ENCODE results near the gene CATSPERE. TPM values are rescaled to one million over a fixed set of nuclear protein-coding genes. Genes with fewer than 3 reads are reported as not detected.

CATSPERE gene
- total and polyA plus RNA-seq, 2 of the 8 experiments (the other 6 are each of a cell fraction or from before 2014, with no cell fraction given): 0.05 to 0.45 TPM

DNA sequence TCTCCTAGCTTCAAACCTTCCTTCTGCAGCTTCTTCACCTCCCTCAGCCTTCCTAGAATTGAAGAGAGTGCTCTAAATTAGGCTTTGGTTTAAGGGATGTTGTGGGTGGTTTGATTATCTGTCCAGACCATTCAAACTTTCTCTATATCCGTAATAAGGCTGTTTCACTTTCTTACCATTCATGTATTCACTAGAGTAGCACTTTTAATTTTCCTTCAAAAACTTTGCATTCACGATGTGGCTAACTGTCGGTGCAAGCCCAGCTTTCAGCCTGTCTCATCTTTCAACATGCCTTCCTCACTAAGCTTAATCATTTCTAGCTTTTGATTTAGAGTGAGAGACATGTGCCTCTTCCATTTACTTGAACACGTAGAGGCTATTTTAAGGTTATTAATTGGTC lies 165.6 kb downstream of the CATSPERE start:
- FAIRE-seq: no peak
- Histone ChIP-seq H2BK120ac (replicated peaks; ENCODE audit: low read depth, low read length) (no peak overlapping the region), H3K27ac (ENCODE audit: low read depth, low read length) (no peak overlapping the region), H3K23ac (ENCODE audit: insufficient read length) (no peak overlapping the region), H3K56ac (replicated peaks; ENCODE audit: insufficient read length, low read depth, low read length) (no peak overlapping the region), H4K5ac (ENCODE audit: insufficient read length, low read depth, low read length) (no peak overlapping the region), H3K27me3 (replicated peaks in 1 of 4; ENCODE audit: control insufficient read depth in 3 of 4, extremely low read depth in 1 of 4, insufficient read depth in 3 of 4, low read length in 3 of 4) (no peaks in the 10 kb centered on the region), H4K91ac (replicated peaks; ENCODE audit: insufficient read length, low read length) (no peak overlapping the region), H2AFZ (ENCODE audit: low read length) (no peak overlapping the region), H3K4me2 (ENCODE audit: insufficient read depth in 1 of 2, low read depth in 2 of 2, low read length in 2 of 2) (no peak overlapping the region), H2BK5ac (ENCODE audit: low read depth, low read length) (no peak overlapping the region), H3K4ac (replicated peaks; ENCODE audit: insufficient read length, low read depth, low read length) (no peak overlapping the region), H2BK12ac (ENCODE audit: low read depth, low read length) (no peak overlapping the region), H3K18ac (ENCODE audit: extremely low read depth, low read length) (no peak overlapping the region), H3K36me3 (ENCODE audit: control insufficient read depth in 2 of 4, insufficient read depth in 4 of 4, low read length in 3 of 4) (no peaks in the 10 kb centered on the region; a peak in 1 of 8 replicates), H2AK5ac (ENCODE audit: low read depth, low read length) (no peak overlapping the region), H3K14ac (ENCODE audit: insufficient read length) (no peak overlapping the region), H3K9ac (replicated peaks in 1 of 4; ENCODE audit: extremely low read depth in 1 of 4, low read depth in 3 of 4, low read length in 3 of 4) (no peak overlapping the region), H3K9me3 (ENCODE audit: insufficient read depth in 2 of 2, low read depth in 1 of 2, low read length in 1 of 2) (no peaks in the 10 kb centered on the region), H3K23me2 (ENCODE audit: low read depth, low read length) (no peaks in the 10 kb centered on the region), H3K79me1 (ENCODE audit: low read depth, low read length) (no peaks in the 10 kb centered on the region), H2BK15ac (ENCODE audit: low read length) (no peak overlapping the region), H3K4me3 (ENCODE audit: extremely low read depth in 1 of 4, insufficient read depth in 2 of 4, low read depth in 3 of 4, low read length in 4 of 4) (no peak overlapping the region), H2BK20ac (ENCODE audit: low read length) (no peak overlapping the region), H4K8ac (ENCODE audit: extremely low read depth, insufficient read depth, low read length) (no peak overlapping the region), H4K20me1 (replicated peaks in 1 of 2; ENCODE audit: control insufficient read depth in 1 of 2, insufficient read depth in 2 of 2, low read length in 2 of 2) (no peaks in the 10 kb centered on the region), H3K4me1 (replicated peaks in 1 of 4; ENCODE audit: control insufficient read depth in 3 of 4, insufficient read depth in 4 of 4, low read length in 3 of 4) (no peaks in the 10 kb centered on the region), H3K79me2 (ENCODE audit: control insufficient read depth in 1 of 2, insufficient read depth in 2 of 2, low read length in 2 of 2) (no peaks in the 10 kb centered on the region)
- 97% methylated on average over 4 of the region's 4 CpGs; no CpG with 5 or more reads in 1 of the 2 experiments for WGBS, 2 experiments (ENCODE audit: extremely low coverage in 1 of 2, insufficient coverage in 1 of 2, insufficient read length in 1 of 2, insufficient replicate concordance in 2 of 2, low coverage in 1 of 2, low lambda C conversion rate in 2 of 2, missing lambda C conversion rate in 1 of 2)
- CTCF ChIA-PET (ENCODE audit: partially characterized antibody): interaction anchor here (0.6 to 2.3 kb wide), 3 partner anchors 11 to 725 kb away, joined by 3 to 13 read pairs (median 3); no protein-coding TSS in a partner anchor
- DNase-seq (ENCODE audit: low read depth in 1 of 2, low spot score in 2 of 2): no peak
- POLR2A ChIA-PET (ENCODE audit: partially characterized antibody): interaction anchor here (1.0 kb wide), 1 partner anchor 9 kb away, joined by 3 read pairs; no protein-coding TSS in a partner anchor
- TF ChIP-seq CEBPB (IDR thresholded peaks at IDR 0.05; ENCODE audit: low read depth, low read length): no peak
- TF ChIP-seq FOSL1 (IDR thresholded peaks at IDR 0.05; ENCODE audit: insufficient read depth, low read depth, low read length): no peak
- TF ChIP-seq, protein P1, sequence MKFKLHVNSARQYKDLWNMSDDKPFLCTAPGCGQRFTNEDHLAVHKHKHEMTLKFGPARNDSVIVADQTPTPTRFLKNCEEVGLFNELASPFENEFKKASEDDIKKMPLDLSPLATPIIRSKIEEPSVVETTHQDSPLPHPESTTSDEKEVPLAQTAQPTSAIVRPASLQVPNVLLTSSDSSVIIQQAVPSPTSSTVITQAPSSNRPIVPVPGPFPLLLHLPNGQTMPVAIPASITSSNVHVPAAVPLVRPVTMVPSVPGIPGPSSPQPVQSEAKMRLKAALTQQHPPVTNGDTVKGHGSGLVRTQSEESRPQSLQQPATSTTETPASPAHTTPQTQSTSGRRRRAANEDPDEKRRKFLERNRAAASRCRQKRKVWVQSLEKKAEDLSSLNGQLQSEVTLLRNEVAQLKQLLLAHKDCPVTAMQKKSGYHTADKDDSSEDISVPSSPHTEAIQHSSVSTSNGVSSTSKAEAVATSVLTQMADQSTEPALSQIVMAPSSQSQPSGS (IDR thresholded peaks at IDR 0.05; ENCODE audit: low read length): no peak
- TF ChIP-seq SIN3A (conservative IDR thresholded peaks at IDR 0.05 in 1 of 2, IDR thresholded peaks at IDR 0.05 in 1 of 2; ENCODE audit: low read depth in 1 of 2, low read length in 2 of 2): no peak
- TF ChIP-seq SIX5 (IDR thresholded peaks at IDR 0.05; ENCODE audit: low read depth, low read length): no peak
- TF ChIP-seq RFX5 (IDR thresholded peaks at IDR 0.05; ENCODE audit: borderline replicate concordance, low read depth, low read length): no peak
- no peak for TF ChIP-seq POLR2A (IDR thresholded peaks at IDR 0.05; ENCODE audit: control extremely low read depth in 1 of 2, low read depth in 2 of 2, low read length in 2 of 2)
- TF ChIP-seq CBX8 (IDR thresholded peaks at IDR 0.05; ENCODE audit: borderline replicate concordance, low read depth, low read length): no peak
- TF ChIP-seq KDM5A (IDR thresholded peaks at IDR 0.05; ENCODE audit: low read length): no peak
- TF ChIP-seq BRCA1 (IDR thresholded peaks at IDR 0.05; ENCODE audit: low read depth, low read length): no peak
- no peak for TF ChIP-seq GTF2F1 (IDR thresholded peaks at IDR 0.05; ENCODE audit: borderline replicate concordance, low read depth, low read length)
